Activated CD8-positive, alpha-beta memory T cell treated with anti-CD3 and anti-CD28 coated beads for 1 hour (primary cell): ENCODE measurements around the gene TBKBP1.
"Not testable (repeated sequence)": the region's sequence is repeated elsewhere in the genome, so short reads cannot be mapped to it uniquely, and the experiment has no call there.

Experiments used
- DNase-seq, 2 donors: peaks; one replicate each; pipeline ENCODE4 v3.0.0-alpha.2; 2020; ENCODE audit warnings: low read depth in 1 of 2; ENCODE audit errors: extremely low read depth in 1 of 2

Gene TBKBP1

DNA sequence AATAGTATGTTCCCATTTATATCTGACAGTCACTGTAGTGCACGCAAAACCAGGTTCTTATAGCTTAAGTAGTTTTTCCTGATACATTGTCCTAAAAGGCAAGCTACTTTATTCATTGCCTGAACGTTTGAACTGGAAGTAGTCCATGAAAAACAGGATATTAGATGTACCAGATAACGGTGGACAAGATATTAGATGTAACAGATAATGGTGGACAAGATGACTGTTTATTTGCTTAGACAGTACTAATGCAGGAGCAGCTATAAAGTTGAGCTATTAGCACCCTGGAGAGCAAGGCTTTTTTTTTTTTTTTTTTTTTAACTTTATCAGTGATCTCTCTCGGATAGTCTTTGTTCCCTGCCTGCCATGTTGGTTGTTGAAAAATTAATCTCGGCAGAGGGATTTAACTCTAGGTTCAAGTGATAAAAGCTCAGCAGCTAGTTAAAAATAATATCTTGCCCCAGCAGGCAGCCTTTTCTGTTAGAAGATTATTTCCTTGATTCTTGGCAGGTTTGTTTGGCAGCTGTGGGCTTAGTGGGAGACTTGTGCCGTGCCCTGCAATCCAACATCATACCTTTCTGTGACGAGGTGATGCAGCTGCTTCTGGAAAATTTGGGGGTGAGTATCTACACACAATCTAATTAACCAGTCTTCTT, 17.3 kb upstream of the TBKBP1 start:
- no peak for DNase-seq

DNA sequence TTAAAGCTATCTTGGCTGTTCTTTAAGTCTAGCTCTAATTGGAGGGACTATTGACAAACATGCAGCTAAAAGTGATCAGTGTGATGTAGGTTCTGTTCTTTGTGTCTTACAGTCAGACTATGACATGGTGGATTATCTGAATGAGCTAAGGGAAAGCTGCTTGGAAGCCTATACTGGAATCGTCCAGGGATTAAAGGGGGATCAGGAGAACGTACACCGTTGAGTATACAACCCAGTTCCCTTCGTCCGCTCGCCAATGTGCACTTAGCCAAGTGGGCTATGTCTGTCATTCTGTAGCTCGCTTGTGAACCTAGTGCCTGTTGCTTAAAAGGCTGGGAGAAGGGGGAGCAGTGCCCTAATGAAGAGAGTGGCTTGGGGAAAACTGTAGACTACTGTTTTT, 15.8 kb upstream of the TBKBP1 start:
- no peak for DNase-seq

DNA sequence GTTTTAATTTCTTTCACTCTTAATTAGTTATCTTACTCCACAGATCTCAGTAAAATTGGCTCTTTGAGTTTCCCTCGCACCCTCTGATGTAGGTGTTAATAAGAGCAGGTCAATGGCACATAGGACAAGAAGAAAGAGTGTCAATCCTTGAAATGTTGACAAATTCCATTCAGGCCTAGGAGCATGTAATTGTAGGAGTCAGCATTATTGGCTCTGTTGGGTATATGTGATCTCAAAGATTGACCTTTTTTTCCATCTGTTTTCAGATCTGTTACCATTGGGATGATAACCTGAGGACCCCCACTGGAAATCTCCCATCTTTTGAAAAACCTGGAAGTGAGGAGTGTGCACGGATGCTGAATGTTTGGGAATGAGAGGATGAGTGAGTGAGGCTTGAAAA, 11.8 kb upstream of the TBKBP1 start:
- DNase-seq: no peak

DNA sequence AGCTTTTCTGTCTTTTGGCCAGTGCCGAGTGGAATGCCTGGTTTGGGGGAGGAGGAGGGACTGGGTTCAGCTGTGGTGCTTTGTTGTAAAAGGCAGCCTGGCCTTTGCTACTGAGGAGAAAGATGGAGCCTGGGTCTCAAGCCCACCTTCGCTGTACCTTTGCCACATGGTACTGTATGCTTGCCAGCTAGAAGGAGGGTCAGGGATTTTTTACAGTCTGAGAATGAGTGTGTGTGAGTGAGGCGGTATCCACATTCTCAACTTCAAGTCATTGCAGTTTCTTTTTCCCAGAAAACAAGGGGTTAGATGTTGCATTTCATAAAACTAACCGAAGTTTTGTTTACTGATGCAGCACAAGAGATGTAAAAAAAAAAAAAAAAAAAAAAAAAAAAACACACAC, 11.2 kb upstream of the TBKBP1 start:
- DNase-seq: not testable (repeated sequence)

DNA sequence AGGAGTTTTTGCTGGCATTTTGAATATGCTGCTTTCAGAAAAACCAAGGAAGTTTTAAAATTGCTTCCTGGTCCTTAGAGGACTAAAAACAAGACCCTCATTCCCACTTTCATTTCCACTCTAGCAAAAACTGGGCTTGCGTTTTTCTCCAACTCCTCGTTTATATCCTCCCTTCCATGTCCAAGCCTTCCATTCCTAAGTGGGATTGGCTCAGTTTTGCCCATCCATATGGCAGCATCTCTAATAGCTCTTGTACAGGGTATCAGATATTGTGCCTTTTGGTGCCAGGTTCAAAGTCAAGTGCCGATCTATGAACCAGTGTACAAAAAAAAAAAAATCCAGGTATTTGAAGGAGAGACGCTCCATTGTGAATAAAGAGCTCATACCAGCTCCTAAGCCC, 9.9 kb upstream of the TBKBP1 start:
- no peak for DNase-seq

DNA sequence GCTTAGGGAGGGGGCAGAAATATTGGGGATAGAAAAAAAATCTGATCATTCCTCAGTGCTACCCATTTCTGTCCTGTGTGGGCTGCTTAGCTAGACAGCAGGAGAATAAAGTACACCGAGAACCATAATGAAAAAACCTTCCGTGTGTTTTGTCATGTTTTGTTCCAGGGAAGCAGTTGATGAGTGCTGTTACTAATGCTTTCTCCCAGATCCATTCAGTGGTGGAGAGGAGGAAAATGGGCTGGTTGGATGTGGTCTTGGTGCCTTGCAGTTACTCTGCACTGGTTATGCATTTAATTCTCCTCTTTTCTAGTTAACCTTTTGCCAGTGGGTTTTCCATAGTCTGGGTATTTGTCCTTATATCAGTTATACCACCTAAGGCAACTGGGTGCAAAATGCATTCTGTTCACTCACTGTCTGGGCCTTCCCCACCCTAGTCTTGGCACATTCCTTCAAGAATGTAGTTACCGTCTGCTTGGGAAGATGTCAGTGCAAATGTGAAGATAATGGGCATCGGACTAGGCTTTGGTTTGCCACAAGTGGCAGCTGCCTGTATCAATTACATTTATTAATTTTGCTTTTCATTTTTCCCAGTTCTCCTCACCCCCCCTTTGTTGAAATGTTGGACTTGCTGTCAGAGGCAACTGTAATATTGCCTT, 9.3 kb upstream of the TBKBP1 start:
- DNase-seq: no peak

DNA sequence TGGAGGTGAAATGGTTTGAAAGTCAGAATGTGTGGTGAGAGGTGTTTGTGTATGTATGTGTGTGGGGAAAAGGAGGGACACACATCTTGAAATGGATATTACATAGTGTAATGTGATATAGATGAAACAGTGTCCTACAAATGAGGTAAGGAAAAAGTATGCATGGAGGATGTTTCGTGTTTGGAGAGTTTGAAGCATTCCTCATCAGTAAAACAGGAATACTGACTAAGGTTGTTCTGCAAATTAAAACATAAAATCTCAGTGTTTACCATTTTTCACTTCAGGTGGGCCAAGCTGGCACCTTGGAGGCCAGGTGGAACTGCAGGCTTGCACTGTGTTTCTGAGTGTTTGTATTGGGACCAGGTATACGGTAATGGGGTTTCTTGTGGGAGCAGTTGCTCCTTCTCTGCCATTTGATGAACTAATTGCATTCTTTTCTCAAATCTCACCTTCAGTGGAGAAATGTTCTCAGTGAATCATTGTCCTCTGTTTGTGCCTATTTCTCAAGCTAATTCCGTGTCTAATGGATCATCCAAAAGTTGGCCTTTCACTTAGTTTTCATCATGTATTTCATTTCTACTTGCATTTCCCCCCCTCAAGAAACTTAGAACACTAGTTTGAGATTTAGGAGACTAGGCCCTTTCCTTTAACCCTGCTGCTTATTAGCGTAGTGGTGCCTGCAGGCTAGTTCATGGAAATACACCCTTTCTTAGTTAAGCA, 8.2 kb upstream of the TBKBP1 start:
- DNase-seq: no peak

DNA sequence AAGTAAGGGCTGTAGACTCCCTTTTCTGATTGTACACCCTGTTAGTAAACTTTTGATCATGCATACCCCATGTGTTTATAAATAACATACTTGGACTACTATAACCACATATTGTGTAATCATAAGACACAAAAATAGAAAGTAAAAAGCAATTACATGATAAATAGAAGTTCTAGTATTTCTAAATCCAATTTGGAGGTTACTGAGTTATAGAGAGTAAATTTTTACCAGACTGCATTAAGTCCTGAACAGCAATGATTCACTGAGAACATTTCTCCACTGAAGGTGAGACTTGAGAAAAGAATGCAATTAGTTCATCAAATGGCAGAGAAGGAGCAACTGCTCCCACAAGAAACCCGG, 7.7 kb upstream of the TBKBP1 start:
- no peak for DNase-seq

DNA sequence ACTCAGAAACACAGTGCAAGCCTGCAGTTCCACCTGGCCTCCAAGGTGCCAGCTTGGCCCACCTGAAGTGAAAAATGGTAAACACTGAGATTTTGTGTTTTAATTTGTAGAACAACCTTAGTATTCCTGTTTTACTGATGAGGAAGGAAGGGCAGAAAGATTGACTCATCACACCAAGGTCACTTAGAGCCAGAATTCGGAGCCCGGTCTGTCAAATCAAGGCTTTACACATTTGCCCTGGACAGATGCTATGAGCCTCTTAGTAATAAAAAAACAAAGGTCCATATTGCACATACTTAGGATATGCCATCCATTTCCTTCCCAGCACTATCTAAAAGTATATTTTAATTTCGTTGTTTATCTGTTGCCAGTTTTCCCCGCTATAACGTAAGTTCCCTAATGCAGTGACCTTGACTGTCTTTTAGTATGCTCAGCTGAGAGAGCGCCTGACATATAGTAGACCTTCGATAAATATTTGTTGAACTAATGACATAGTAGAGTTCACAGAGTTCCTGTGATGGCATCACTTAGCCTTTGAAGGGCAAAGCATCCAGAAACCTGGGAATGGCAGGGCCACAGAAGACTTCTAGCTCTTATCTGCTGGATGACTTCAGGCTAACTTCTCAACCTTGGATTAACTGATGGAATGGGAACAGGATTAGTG, 7.2 kb upstream of the TBKBP1 start:
- DNase-seq: no peak

DNA sequence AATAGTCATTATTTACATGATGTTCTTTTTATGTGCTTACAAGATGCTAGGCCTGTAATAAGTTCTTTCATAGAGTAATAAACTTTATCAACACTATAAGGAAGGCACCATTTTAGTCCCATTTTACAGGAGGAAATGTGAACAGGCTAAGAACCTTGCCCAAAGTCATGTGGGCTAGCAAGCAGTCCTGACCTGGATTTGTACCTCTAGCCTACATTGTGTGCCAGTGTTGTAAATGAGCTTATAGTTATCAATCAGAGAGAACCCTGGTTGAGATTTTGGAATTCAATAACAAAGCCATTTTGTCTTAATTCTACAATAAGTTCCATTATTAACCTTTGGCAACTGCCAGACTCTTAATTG, 6.7 kb upstream of the TBKBP1 start:
- no peak for DNase-seq

DNA sequence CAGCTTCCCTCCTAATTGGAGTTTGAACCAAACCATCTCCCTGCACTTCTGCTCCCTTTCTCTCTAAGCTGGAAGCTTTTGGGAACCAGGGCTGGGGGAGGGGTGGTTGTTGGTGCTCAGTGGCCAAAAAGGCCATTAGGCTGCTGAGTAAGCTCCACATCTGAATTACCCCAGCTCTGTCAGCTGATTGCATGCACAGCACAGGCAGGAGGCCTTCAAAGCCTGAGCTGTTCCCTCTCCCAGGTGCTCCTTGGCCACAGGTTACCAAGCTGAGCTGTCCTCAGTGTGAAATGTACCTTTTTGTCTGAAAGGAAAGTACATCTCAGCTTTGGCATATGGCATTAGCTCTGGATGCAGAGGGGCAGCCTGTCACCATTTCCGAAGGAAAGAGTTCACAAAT, 6.2 kb upstream of the TBKBP1 start:
- no peak for DNase-seq

DNA sequence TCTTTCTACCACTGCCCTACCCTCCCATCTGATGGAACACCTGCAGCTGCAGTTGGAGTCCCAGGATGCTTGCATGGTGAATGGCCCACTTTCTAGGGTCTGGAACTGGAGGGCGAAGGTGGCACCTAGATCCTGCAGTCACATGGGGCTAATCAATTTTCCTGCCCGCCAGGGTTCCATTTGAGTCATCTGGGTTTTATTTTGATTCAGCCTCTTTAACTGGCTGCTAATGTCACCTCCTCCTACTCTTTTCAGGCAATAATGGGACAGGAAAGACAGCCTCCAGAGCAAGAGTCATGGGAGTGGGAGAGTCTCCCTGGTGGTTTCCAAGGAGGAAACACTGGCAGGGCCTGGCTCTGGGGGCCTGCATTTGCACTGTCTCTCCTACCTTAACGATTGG, 3.8 kb upstream of the TBKBP1 start:
- no peak for DNase-seq

DNA sequence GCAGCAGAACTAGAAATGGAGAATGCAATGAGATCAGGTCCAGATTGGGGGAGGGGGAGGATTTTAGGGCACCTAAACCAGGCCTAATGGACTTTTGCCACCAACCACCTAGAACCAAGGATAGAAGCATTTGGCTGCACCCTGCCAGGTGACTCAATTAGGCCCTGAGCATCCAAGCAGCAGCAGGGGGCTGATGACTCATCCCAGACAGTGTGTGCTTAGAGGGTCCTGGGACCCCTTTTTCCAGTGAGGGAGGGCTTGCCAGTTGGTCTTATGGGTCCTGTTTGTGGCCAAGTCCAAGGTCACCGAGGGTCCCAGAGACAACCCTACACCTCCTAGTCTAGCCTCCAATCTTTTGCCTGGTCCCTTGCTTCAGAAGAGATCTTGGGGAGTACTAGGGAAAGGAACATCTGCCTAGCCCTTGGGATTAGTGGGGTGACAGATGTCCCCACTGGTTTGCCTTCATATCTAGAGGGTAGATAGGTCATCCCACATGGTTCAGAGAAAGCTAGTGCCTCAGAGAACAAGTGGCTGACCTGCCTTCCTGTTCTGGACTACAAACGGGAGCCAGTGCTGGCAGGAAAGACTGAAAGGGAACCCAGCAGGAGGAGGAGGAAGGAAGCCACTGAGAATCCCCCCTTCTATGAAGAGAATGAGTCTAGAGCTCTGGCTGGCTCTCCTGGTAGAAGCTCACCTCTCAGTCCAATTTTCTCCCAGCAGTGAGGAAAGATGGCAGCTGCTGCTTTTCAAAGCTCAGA, 1.6 kb upstream of the TBKBP1 start:
- DNase-seq: no peak

DNA sequence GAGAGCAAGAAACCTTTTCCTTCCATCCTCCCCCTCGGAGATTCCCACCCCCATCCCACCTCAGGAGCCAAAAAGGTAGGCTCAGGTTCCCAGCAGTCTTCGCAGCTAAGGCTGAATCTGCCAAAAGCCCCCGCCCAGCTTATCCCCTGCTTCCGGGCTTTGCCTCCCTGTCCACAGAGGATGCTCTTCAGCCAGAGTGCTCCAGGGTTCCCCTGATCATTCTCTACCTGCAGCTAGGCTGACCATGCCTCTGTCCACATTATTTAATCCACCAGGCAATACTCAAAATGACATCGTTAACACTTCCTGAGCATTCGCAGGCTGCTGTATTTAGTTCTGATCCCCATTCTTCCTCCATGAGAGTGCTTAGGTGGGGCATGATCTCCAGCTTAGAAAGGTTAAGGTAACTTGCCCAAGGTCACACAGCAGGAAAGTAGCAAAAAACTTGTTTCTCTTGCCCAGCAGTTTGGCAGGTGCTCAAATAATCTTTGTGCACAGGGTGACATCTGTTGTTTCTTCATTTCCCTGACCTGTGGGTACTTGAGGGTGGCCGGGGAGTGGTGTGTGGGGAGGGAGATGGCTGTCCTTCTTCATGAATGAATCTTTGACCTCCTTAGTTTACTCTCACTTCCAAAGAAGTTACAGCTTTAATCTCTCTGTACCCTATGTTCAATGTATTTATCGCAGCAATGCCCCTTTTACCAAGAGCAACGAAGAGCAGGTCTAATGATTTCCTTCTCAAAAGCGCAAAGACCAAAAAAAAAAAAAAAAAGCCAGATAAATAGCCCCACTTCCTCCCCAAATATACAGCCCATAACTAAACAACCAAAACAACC, 848 bp upstream of the TBKBP1 start:
- no peak for DNase-seq

DNA sequence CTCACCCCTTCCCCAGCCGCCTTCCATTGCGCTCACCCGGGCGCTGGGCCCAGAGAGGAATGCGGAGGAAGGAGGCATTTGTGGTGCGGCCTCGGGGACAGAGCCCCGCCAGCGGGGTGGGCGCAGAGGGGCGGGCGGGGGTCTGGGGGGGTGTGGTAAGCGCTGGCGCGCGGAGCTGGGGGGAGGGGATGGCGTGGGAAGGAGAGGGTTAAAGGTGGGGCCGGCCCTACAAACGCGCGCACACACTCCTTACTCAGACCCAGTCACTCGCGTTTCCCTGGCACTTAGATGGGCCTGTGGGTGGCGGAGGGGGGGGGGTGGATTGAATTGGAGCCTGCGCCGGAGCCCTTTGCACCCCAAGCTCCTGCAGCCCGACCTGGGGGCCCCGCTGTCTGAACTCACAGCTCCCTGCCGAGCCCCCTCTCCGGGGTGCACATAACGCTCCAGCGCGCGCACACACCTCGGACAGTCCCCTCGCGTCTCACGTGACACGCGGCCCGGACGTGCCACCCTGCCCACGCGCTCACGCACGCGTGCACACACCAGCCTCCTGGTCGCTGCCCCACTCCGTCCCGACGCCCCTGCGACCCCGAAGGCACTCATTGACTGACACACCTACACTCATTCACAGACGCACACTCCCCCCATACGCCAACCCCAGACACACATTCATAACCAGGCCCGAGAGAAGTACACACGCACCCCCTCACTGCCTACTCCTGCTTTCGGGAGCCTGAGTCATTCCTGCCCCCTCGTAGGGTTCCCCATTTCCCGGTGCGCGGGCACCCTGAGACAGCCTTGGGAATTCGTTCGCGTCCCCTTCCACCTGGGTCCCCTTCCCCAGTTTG, 844 bp downstream of the TBKBP1 start:
- no peak for DNase-seq

DNA sequence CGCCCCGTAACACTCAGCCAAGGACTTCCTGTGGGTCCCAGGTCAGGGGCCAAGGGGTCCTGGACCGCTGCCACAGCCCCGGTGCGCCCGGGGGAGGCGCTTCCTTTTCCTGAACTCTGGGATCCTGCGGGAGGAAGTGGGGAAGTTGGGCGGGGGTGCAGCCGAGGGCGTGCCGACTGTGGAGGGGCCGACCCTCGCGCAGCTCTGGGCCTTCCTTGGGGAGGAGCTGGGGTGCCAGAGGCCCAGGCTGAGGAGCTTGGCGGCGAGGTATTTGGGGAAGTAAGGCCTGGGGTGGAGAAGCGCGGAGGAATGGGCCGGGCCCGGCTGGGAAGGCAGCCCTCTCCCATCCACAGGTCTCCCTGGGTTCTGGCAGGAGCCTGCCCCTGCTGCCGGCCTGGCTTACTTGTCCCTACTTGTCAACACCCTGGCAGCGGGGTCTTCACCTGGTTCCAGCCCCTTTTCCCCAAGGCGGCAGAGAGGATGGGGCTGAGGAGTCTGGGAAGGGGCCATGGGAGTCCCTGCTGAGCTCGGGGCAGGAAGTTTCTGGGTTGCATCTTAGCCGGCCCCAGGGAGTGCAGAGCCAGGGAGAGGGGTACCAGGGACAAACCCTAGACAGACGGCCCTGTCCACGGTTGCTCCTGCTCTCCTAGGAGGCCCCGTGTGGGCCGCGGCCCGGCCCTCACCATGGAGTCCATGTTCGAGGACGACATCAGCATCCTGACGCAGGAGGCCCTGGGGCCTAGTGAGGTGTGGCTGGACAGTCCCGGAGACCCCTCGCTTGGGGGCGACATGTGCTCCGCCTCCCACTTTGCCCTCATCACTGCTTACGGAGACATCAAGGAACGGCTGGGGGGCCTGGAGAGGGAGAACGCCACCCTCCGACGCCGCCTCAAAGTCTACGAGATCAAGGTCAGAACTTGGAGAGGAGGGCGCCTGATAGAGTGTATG, 1.7 kb downstream of the TBKBP1 start:
- no peak for DNase-seq

DNA sequence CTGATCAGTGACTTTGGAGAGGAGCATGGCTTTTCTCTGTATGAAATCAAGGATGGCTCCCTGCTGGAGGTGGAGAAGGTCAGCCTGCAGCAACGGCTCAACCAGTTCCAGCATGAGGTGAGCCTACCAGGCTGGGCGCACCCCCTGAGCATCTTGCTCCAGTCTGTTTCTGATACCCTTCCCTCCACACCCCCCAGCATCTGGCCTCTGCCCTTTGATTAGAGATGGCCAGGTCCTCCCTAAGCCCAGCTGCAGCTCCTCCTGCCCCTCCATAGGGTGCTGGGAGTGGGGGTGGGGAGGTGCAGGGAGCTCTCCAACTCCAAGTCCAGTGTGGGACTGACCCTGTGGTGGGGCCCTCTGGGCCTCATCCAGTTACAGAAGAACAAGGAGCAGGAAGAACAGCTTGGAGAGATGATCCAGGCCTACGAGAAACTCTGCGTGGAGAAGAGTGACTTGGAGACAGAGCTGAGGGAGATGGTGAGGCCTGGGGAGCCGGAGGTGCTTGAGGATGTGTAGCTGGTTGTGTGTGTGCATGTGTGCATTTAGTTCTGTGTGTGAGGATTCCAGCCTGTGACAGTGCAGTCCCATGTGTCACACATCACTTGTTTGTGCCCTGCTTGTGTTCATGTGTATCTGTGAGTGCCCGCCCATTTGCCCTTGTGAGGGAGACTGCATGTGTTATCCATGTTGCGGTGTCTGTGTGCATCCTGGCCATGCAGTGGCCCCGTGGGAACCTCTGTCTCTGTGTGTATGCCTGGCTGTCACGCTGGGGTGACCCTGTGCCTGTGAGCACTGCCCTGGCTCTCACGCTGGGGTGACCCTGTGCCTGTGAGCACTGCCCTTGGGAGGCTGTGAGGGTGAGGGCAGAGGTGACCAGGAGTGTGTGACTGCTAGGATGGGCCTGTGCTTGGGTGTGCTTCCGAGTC, 3.0 kb downstream of the TBKBP1 start:
- no peak for DNase-seq
